Suprapubic skin (tissue), 3 donors: Measurements from ENCODE around the gene CAMK2A.

Experiments used
- POLR2A ChIP-seq, 2 donors: fragments of 450-650 bp; IDR thresholded peaks; one replicate each; pipeline ENCODE4 v1.6.1; 2017; ENCODE audit warnings: antibody characterized with exemption in 2 of 2, mild to moderate bottlenecking in 2 of 2, moderate library complexity in 2 of 2
- TF ChIP-seq, protein P1 (sequence below), 2 donors: fragments of 200-600 bp in 1 of 2; fragments of 450-650 bp in 1 of 2; sonication (generic) in 1 of 2; IDR thresholded peaks; one replicate each; pipeline ENCODE4 v1.5.1; 2016 to 2019; ENCODE audit warnings: antibody characterized with exemption in 2 of 2, mild to moderate bottlenecking in 1 of 2, moderate library complexity in 1 of 2

DNA sequence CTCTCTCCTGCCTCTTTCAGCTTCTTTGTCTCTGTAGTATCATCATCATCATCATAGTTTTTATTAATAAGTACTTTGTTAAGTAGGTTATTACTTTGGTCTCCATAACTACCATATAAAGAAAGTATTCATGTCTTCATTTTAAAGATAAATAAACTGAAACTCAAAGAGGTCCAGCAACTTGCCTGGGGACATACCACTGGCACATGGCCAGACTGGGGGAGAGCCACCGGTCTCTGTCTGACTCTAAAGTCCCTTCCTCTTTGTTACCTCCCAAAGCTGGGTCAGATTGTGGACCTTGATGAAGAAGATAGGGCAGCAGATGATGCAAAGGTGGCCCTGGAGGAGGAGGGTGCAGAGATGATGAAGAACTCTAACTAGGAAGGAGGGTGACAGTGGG, 114.5 kb downstream of the CAMK2A start:
- TF ChIP-seq, protein P1, sequence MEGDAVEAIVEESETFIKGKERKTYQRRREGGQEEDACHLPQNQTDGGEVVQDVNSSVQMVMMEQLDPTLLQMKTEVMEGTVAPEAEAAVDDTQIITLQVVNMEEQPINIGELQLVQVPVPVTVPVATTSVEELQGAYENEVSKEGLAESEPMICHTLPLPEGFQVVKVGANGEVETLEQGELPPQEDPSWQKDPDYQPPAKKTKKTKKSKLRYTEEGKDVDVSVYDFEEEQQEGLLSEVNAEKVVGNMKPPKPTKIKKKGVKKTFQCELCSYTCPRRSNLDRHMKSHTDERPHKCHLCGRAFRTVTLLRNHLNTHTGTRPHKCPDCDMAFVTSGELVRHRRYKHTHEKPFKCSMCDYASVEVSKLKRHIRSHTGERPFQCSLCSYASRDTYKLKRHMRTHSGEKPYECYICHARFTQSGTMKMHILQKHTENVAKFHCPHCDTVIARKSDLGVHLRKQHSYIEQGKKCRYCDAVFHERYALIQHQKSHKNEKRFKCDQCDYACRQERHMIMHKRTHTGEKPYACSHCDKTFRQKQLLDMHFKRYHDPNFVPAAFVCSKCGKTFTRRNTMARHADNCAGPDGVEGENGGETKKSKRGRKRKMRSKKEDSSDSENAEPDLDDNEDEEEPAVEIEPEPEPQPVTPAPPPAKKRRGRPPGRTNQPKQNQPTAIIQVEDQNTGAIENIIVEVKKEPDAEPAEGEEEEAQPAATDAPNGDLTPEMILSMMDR (IDR thresholded peaks at IDR 0.05): no peak
- no peak for TF ChIP-seq POLR2A (IDR thresholded peaks at IDR 0.05)
